Measurements from ENCODE around the gene MRPL14. TPM values are rescaled to one million over a fixed set of nuclear protein-coding genes. Genes with fewer than 3 reads are reported as not detected.

MRPL14 gene
- polyA plus RNA-seq, 1 donor: 33.7 TPM

DNA sequence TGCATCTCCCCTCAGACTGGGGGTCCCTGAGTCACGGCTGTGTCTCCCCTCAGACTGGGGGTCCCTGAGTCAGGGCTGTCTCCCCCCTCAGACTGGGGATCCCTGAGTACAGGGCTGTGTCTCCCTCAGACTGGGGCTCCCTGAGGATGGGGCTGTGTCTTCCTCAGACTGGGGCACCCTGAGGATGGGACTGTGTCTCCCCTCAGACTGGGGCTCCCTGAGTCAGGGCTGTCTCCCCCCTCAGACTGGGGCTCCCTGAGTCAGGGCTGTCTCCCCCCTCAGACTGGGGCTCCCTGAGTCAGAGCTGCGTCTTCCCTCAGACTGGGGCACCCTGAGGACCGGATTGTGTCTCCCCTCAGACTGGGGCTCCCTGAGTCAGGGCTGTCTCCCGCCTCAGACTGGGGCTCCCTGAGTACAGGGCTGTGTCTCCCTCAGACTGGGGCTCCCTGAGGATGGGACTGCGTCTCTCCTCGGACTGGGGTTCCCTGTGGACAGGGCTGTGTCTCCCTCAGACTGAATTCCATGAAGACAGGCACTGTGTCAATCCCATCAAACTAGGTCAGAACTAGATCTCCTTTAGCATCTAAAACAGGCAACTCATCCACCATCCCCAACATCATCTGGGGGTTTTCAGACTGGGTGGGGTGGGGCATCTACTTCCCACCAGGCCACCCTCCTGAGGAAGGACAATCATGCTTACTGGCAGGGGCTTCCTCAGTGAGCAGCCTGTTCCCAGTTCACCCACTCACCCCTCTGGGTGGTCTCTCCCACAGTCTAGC is 60.7 kb downstream of the MRPL14 start:
- no peak for DNase-seq

DNA sequence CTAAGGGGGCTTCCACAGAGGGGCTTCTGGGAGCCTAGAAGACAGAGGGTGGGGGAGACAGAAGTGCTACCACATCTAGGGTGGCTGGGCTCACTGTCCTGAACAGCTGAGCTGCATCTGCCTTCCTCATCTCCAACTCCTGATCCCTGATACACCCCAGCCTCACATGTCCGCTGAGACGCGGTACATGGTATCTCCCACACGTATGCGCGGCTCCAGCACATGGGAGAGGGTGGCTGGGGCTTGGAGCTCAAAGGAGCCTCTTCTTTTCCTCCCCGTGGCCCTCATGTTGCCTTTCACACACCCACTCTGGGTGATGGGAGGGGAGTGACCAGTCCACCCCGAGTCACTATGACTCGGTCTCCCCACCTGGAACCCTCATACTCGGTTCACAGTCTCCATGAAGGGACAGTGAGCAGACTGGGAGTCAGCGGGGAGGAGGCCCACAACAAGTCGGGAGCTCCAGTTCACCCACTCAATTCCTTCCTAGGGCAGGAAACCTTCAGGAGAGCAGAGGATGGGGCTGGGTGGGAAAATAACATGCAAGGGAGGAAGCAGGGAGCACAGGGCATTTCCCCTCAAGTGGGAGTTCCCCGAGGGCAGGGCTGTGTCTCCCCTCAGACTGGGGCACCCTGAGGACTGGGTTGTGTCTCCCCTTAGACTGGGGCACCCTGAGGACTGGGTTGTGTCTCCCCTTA is 61.7 kb downstream of the MRPL14 start:
- DNase-seq: no peak

GRCh38 chr6:44064948-44065272 is 62.3 kb downstream of the MRPL14 start:
- DNase-seq: no peak

DNA sequence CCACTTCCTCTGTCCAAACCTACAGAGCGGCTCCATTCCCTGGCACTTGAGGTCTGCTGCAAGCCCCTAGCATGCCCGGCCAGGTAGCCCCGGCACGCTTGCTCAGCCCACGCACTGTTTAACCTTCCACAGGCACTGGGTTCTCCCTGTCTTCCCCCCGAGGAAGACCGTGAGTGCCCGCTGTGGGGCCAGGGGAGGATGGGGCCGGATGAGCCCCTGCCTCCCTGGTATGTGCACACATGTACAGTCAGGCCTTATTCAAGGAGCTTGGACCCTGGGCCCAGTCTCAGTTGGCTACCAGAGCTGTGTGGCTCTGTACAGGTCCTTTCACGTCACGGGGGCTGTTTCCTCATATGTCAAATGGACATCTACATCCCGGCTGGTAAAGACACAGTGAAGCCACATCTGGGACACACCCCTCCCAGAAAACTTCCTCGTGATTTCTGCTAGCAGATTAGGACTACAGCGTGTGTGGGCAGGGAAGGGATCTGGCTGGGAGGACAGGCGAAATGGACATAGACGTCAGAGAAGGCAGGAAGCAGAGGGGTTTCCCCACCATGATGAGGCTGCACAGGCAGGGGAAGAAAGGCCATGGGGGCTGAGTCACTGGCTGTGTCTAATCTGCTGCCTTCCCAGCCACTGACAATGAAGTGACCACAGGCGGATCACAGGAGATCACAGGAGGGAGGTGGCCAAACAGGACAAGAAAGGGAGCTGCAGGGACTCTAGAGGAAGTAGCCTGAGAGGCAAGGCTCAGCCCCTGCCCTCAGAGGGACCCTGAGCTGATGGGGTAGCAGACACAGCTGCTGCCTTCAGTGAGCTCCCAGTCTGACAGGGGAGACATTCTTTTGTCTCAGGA is 62.9 kb downstream of the MRPL14 start:
- no peak for DNase-seq

DNA sequence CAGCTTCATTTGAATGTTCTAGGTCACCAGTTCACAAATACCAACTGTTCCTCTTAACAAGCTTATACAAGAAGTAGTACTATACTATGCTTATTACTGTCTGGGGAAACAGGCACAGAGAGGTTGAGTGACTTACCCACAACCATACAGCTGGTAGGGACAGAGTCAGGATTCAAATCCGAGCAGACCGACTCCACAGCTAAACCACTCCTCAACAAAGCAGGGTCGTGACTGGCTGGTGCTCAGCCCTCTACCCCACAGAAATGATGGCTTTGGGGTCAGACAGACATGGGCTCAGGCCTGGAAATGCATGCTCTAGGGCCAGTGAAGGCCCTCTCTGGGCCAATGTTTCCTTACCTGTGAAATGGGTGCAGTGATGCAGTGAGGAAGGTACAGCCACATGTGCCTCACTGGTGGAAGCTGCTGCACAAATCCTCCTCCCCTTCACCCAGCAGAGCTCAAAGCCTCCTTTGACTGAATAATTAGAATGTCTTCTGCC is 63.6 kb downstream of the MRPL14 start:
- no peak for DNase-seq

Other genes starting within 250 kb of the MRPL14 start
- 34.8 TPM for gene TMEM63B, start 102 bp upstream of the MRPL14 start, polyA plus RNA-seq (ENCODE audit: insufficient read length)
- 0.23 TPM for gene CAPN11, start 31.4 kb upstream of the MRPL14 start, polyA plus RNA-seq (ENCODE audit: insufficient read length)
- 0.62 TPM for gene MYMX, start 89.5 kb upstream of the MRPL14 start, polyA plus RNA-seq (ENCODE audit: insufficient read length)
- gene SLC29A1, start 96.1 kb upstream of the MRPL14 start, polyA plus RNA-seq (ENCODE audit: insufficient read length): 30.8 TPM
- 1,241 TPM for gene HSP90AB1, start 119.6 kb upstream of the MRPL14 start, polyA plus RNA-seq (ENCODE audit: insufficient read length)
- 46.7 TPM for gene SLC35B2, start 130.1 kb upstream of the MRPL14 start, polyA plus RNA-seq (ENCODE audit: insufficient read length)
- 9.6 TPM for gene NFKBIE, start 138.1 kb upstream of the MRPL14 start, polyA plus RNA-seq (ENCODE audit: insufficient read length)
- gene TMEM151B, start 143.0 kb upstream of the MRPL14 start, polyA plus RNA-seq (ENCODE audit: insufficient read length): 0.88 TPM
- 16.9 TPM for gene AARS2, start 185.9 kb upstream of the MRPL14 start, polyA plus RNA-seq (ENCODE audit: insufficient read length)
- not detected for gene SPATS1, start 215.2 kb upstream of the MRPL14 start, polyA plus RNA-seq (ENCODE audit: insufficient read length)